SK-N-SH (cell line): ENCODE results near the gene TRAF2. TPM values are rescaled to one million over a fixed set of nuclear protein-coding genes. Genes with fewer than 3 reads are reported as not detected.

ENCODE experiments used
- CTCF ChIA-PET: fragments of 300-600, 350-600 bp; formaldehyde crosslinking; extraction: SDS; loops from one replicate; lab custom pipeline; 2021; lab: Yijun Ruan, JAX
- POLR2A ChIA-PET: fragments of 350-600 bp; sonication (Branson Sonifier 250); formaldehyde crosslinking; extraction: SDS; loops from one replicate; lab custom pipeline; 2020; ENCODE audit warnings: antibody characterized with exemption, inconsistent platforms; lab: Yijun Ruan, JAX
- DNase-seq: peaks from one replicate; pipeline ENCODE4 v3.0.0; 2012
- H2AFZ ChIP-seq: fragments of 200-600 bp; sonication (generic); 2 replicates; pipeline ENCODE4 v1.8.1; 2016; ENCODE audit warnings: antibody characterized with exemption, mild to moderate bottlenecking, low read depth
- H3F3A ChIP-seq: fragments of 200-600 bp; sonication (generic); replicated peaks from 2 replicates; pipeline ENCODE3; 2016; ENCODE audit warnings: antibody characterized with exemption, mild to moderate bottlenecking; ENCODE audit not compliant: insufficient read depth
- H3K27ac ChIP-seq, 2 experiments: fragments of 200-500 bp in 1 of 2; fragments of 200-600 bp in 1 of 2; sonication (Bioruptor generic) in 1 of 2; sonication (generic), shearing (Covaris generic) in 1 of 2; 2 replicates each; pipeline versions ENCODE4 v1.5.1 to v1.6.1; 2014 to 2016; ENCODE audit warnings: low read depth in 2 of 2, inconsistent platforms in 1 of 2, low read length in 1 of 2, mild to moderate bottlenecking in 1 of 2, mixed read lengths in 1 of 2
- H3K27me3 ChIP-seq: fragments of 200-600 bp; sonication (generic), shearing (Covaris generic); 2 replicates; pipeline ENCODE4 v1.6.1; 2016; ENCODE audit warnings: mixed run types; ENCODE audit not compliant: insufficient read depth
- H3K36me3 ChIP-seq, 2 experiments: fragments of 200-500 bp in 1 of 2; fragments of 200-600 bp in 1 of 2; sonication (Bioruptor generic) in 1 of 2; sonication (generic) in 1 of 2; replicated peaks in 1 of 2; 2 replicates each; pipeline versions ENCODE3 to v1.5.1; 2014 to 2016; ENCODE audit warnings: low read length in 1 of 2, mild to moderate bottlenecking in 1 of 2; ENCODE audit not compliant: insufficient read depth in 2 of 2, control insufficient read depth in 1 of 2
- H3K4me1 ChIP-seq, 2 experiments: fragments of 200-500 bp in 1 of 2; fragments of 200-600 bp in 1 of 2; sonication (Bioruptor generic) in 1 of 2; sonication (generic), shearing (Covaris generic) in 1 of 2; 2 replicates each; pipeline versions ENCODE4 v1.5.1 to v1.6.1; 2014 to 2016; ENCODE audit warnings: low read depth in 1 of 2, low read length in 1 of 2, mixed run types in 1 of 2; ENCODE audit not compliant: insufficient read depth in 2 of 2, control insufficient read depth in 1 of 2
- H3K4me2 ChIP-seq: fragments of 200-600 bp; sonication (generic), shearing (Covaris generic); 2 replicates; pipeline ENCODE4 v1.6.1; 2017; ENCODE audit warnings: mixed run types
- H3K4me3 ChIP-seq, 2 experiments: fragments of 200-500 bp in 1 of 2; fragments of 200-600 bp in 1 of 2; sonication (Bioruptor generic) in 1 of 2; sonication (generic), shearing (Covaris generic) in 1 of 2; 2 replicates each; pipeline versions ENCODE4 v1.5.1 to v1.8.1; 2014 to 2016; ENCODE audit warnings: low read depth in 2 of 2, inconsistent platforms in 1 of 2, low read length in 1 of 2, mild to moderate bottlenecking in 1 of 2, mixed read lengths in 1 of 2, moderate library complexity in 1 of 2
- H3K79me2 ChIP-seq: fragments of 200-600 bp; sonication (generic); 2 replicates; pipeline ENCODE4 v1.8.1; 2017; ENCODE audit warnings: mild to moderate bottlenecking; ENCODE audit not compliant: insufficient read depth
- H3K9ac ChIP-seq: fragments of 200-600 bp; sonication (generic); 2 replicates; pipeline ENCODE4 v1.6.1; 2017; ENCODE audit warnings: mixed run types
- H3K9me2 ChIP-seq: fragments of 200-600 bp; sonication (generic); 2 replicates; pipeline ENCODE4 v1.6.1; 2017; ENCODE audit warnings: mixed run types
- H3K9me3 ChIP-seq: fragments of 200-600 bp; sonication (generic); 2 replicates; pipeline ENCODE4 v1.6.1; 2017; ENCODE audit warnings: mixed run types, mild to moderate bottlenecking, moderate library complexity
- H4K20me1 ChIP-seq: fragments of 200-600 bp; sonication (generic); 2 replicates; pipeline ENCODE4 v1.6.1; 2017; ENCODE audit warnings: mild to moderate bottlenecking, mixed run types; ENCODE audit not compliant: insufficient read depth
- CTCF ChIP-seq: fragments of 200-600 bp; sonication (generic); IDR thresholded peaks from 2 replicates; pipeline ENCODE4 v1.6.1; 2017; ENCODE audit warnings: antibody characterized with exemption, mild to moderate bottlenecking, moderate library complexity
- ELF1 ChIP-seq: IDR thresholded peaks from 2 replicates; pipeline ENCODE4 v1.4.0; 2012
- FOSL2 ChIP-seq: IDR thresholded peaks from 2 replicates; pipeline ENCODE4 v1.4.0; 2012; ENCODE audit warnings: low read depth, mild to moderate bottlenecking, moderate library complexity, borderline replicate concordance
- GABPA ChIP-seq: IDR thresholded peaks from 2 replicates; pipeline ENCODE4 v1.4.0; 2012; ENCODE audit warnings: low read depth, mild to moderate bottlenecking
- MXI1 ChIP-seq: IDR thresholded peaks from 2 replicates; pipeline ENCODE4 v1.6.1; 2012; ENCODE audit warnings: mild to moderate bottlenecking, low read depth, low read length, improper control_type of control experiment
- NFIC ChIP-seq: IDR thresholded peaks from 2 replicates; pipeline ENCODE4 v1.4.0; 2012; ENCODE audit warnings: borderline replicate concordance
- NRF1 ChIP-seq: IDR thresholded peaks from 2 replicates; pipeline ENCODE4 v1.6.1; 2012; ENCODE audit warnings: low read depth, mild to moderate bottlenecking, low read length
- PBX3 ChIP-seq: IDR thresholded peaks from 2 replicates; pipeline ENCODE4; 2012
- POLR2AphosphoS5 ChIP-seq: IDR thresholded peaks from 2 replicates; pipeline ENCODE4 v1.6.1; 2012; ENCODE audit warnings: low read depth, low read length
- RAD21 ChIP-seq: IDR thresholded peaks from 2 replicates; pipeline ENCODE4 v1.6.1; 2012; ENCODE audit warnings: mild to moderate bottlenecking, low read length
- RFX5 ChIP-seq: IDR thresholded peaks from 2 replicates; pipeline ENCODE4 v1.6.1; 2012; ENCODE audit warnings: mild to moderate bottlenecking, improper control_type of control experiment, low read length
- SIN3A ChIP-seq: IDR thresholded peaks from 2 replicates; pipeline ENCODE4 v1.6.1; 2012; ENCODE audit warnings: low read depth, mild to moderate bottlenecking, low read length, moderate library complexity, borderline replicate concordance
- SMC3 ChIP-seq: IDR thresholded peaks from 2 replicates; pipeline ENCODE4 v1.6.1; 2012; ENCODE audit warnings: low read depth, low read length, improper control_type of control experiment
- TAF1 ChIP-seq: IDR thresholded peaks from 2 replicates; pipeline ENCODE4 v1.6.1; 2012; ENCODE audit warnings: low read depth, mild to moderate bottlenecking, low read length, moderate library complexity, borderline replicate concordance
- TEAD4 ChIP-seq: IDR thresholded peaks from 2 replicates; pipeline ENCODE4 v1.4.0; 2012; ENCODE audit warnings: mild to moderate bottlenecking, borderline replicate concordance; ENCODE audit not compliant: insufficient read depth
- YY1 ChIP-seq: IDR thresholded peaks from 2 replicates; pipeline ENCODE4 v1.4.0; 2012; ENCODE audit warnings: low read depth, mild to moderate bottlenecking
- ZBTB33 ChIP-seq: IDR thresholded peaks from 2 replicates; pipeline ENCODE4 v1.4.0; 2012; ENCODE audit warnings: low read depth, borderline replicate concordance
- WGBS: methylation state at CpG from one replicate; pipeline ENCODE4 v1.1.6; 2017; ENCODE audit warnings: low lambda C conversion rate; 5-methylcytosine and 5-hydroxymethylcytosine counted together
- polyA plus RNA-seq, 3 experiments: library from polyadenylated mRNA; depleted of rRNA; stranded (reverse); fragments of >200 nt; gene quantifications; 2 replicates each; pipeline ENCODE4 v1.2.3, GENCODE V29; 2012
- TF ChIP-seq, protein P1 (sequence below): fragments of 150-350 bp; IDR thresholded peaks from 2 replicates; pipeline ENCODE4 v1.6.1; 2017; ENCODE audit warnings: antibody characterized with exemption, low read length, low read depth, borderline replicate concordance
- TF ChIP-seq, protein P2 (sequence below): IDR thresholded peaks from 2 replicates; pipeline ENCODE4 v1.6.1; 2012; ENCODE audit warnings: mild to moderate bottlenecking, low read depth, low read length, moderate library complexity

The TRAF2 gene
- polyA plus RNA-seq, 1 of the 3 experiments (the other 2 are of a cell fraction), result 15.4 TPM

GRCh38 chr9:136858452-136858843 is 27.9 kb upstream of the TRAF2 start:
- H4K20me1 ChIP-seq, result no peaks in the 10 kb centered on the region
- H3K4me3 ChIP-seq, result no peak overlapping the region
- no peak for DNase-seq
- 91% methylated on average over 10 of the region's 15 CpGs for whole genome bisulfite sequencing
- no peak overlapping the region for H3K4me2 ChIP-seq
- TF ChIP-seq RAD21 (no peak), ELF1 (no peak), ZBTB33 (no peak), TAF1 (no peak), POLR2AphosphoS5 (no peak), PBX3 (no peak), RFX5 (no peak), SMC3 (no peak), SIN3A (no peak), MXI1 (no peak), NRF1 (no peak), GABPA (no peak), YY1 (no peak), NFIC (no peak), TEAD4 (no peak), CTCF (no peak), FOSL2 (no peak)
- TF ChIP-seq, protein P1, sequence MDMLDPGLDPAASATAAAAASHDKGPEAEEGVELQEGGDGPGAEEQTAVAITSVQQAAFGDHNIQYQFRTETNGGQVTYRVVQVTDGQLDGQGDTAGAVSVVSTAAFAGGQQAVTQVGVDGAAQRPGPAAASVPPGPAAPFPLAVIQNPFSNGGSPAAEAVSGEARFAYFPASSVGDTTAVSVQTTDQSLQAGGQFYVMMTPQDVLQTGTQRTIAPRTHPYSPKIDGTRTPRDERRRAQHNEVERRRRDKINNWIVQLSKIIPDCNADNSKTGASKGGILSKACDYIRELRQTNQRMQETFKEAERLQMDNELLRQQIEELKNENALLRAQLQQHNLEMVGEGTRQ, result no peak
- TF ChIP-seq, protein P2, sequence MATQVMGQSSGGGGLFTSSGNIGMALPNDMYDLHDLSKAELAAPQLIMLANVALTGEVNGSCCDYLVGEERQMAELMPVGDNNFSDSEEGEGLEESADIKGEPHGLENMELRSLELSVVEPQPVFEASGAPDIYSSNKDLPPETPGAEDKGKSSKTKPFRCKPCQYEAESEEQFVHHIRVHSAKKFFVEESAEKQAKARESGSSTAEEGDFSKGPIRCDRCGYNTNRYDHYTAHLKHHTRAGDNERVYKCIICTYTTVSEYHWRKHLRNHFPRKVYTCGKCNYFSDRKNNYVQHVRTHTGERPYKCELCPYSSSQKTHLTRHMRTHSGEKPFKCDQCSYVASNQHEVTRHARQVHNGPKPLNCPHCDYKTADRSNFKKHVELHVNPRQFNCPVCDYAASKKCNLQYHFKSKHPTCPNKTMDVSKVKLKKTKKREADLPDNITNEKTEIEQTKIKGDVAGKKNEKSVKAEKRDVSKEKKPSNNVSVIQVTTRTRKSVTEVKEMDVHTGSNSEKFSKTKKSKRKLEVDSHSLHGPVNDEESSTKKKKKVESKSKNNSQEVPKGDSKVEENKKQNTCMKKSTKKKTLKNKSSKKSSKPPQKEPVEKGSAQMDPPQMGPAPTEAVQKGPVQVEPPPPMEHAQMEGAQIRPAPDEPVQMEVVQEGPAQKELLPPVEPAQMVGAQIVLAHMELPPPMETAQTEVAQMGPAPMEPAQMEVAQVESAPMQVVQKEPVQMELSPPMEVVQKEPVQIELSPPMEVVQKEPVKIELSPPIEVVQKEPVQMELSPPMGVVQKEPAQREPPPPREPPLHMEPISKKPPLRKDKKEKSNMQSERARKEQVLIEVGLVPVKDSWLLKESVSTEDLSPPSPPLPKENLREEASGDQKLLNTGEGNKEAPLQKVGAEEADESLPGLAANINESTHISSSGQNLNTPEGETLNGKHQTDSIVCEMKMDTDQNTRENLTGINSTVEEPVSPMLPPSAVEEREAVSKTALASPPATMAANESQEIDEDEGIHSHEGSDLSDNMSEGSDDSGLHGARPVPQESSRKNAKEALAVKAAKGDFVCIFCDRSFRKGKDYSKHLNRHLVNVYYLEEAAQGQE, result no peak
- no peak overlapping the region for H3K9ac ChIP-seq
- H3K36me3 ChIP-seq, result peaks cover 7 to 30% of the 10 kb centered on the region in 2 experiments
- no peaks in the 10 kb centered on the region for H3K9me3 ChIP-seq
- ChIA-PET CTCF (interaction anchor here (1.1 kb wide), 1 partner anchor 14 kb away, joined by 7 read pairs; no protein-coding TSS in a partner anchor), POLR2A (interaction anchor here (1.2 kb wide), 1 partner anchor 18 kb away, joined by 3 read pairs; no protein-coding TSS in a partner anchor)
- no peaks in the 10 kb centered on the region for H3F3A ChIP-seq
- no peaks in the 10 kb centered on the region for H3K9me2 ChIP-seq
- peak overlapping the region in 1 of 2 experiments; percentile 39; a peak in 1 of 4 replicates for H3K27ac ChIP-seq
- H3K27me3 ChIP-seq, result no peaks in the 10 kb centered on the region
- peaks cover 4% of the 10 kb centered on the region; the same call in 1 of the 2 replicates for H3K79me2 ChIP-seq
- H2AFZ ChIP-seq, result no peak overlapping the region
- H3K4me1 ChIP-seq, result peaks cover 0 to 13% of the 10 kb centered on the region in 2 experiments; a peak in 3 of 4 replicates
